GM04504 (cell line): ENCODE measurements around the gene RNF217.
"Not testable (repeated sequence)": the region's sequence is repeated elsewhere in the genome, so short reads cannot be mapped to it uniquely, and the experiment has no call there.

Experiments
- DNase-seq: peaks from one replicate; pipeline ENCODE4 v3.0.0-alpha.2; 2012; ENCODE audit warnings: low read depth

The RNF217 gene, protein sequence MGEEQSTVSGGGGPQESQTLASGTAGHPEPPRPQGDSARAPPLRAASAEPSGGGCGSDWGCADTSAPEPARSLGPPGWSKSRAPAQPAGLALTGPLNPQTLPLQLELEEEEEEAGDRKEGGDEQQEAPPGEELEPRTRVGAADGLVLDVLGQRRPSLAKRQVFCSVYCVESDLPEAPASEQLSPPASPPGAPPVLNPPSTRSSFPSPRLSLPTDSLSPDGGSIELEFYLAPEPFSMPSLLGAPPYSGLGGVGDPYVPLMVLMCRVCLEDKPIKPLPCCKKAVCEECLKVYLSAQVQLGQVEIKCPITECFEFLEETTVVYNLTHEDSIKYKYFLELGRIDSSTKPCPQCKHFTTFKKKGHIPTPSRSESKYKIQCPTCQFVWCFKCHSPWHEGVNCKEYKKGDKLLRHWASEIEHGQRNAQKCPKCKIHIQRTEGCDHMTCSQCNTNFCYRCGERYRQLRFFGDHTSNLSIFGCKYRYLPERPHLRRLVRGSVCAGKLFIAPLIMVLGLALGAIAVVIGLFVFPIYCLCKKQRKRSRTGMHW

GRCh38 chr6:124961777-124962638, at the start of gene RNF217:
TSS of gene RNF217 (plus strand) at chr6:124962437. CDS start at chr6:124962545, 108 bp downstream.
- peak; percentile 28 for DNase-seq

DNA sequence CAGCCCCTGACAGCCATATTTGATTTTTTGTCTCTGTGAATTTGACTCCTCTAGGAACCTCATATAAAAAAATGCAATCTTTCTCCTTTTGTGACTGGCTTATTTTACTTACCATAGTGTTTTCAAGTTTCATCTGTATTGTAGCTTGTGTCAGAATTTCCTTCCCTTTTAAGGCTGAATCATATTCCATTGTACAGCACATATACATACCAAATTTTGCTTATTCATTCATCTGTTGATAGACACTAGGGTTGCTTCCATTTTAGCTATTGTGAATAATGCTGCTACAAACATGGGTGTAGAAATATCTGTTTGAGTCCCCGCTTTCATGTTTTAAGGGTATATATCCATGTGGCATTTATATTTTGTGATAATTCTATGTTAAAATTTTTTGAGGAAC, 49.2 kb upstream of the RNF217 start:
- DNase-seq, result no peak

- no peak for DNase-seq
Observed at GRCh38 chr6:124917769-124918168, 44.5 kb upstream of the RNF217 start.

GRCh38 chr6:124919703-124920102, 42.5 kb upstream of the RNF217 start:
- DNase-seq, result not testable (repeated sequence)

GRCh38 chr6:124924333-124924759, 37.9 kb upstream of the RNF217 start:
- DNase-seq, result no peak

GRCh38 chr6:124926435-124926834, 35.8 kb upstream of the RNF217 start:
- DNase-seq, result no peak

DNA sequence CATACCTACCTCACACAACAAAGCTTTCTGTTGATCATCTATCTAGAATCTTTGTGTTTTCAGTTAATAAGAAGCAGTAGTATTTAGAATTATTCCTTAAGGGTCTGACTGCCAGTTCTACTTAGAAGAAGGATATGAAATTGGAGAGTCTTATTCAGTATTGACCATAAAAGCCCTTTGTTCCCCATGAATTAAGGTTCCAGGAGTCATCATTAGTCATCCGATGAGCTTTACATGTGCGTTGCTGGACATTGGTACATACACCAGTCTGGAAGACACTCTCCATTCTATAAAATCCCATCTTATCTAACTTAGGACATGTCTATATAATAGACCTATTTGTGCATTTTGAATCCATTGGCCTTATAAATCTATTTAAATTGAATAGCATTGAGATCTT, 34.4 kb upstream of the RNF217 start:
- no peak for DNase-seq

- DNase-seq, result no peak
Observed at GRCh38 chr6:124928851-124929250, 33.4 kb upstream of the RNF217 start.

GRCh38 chr6:124937645-124938044, 24.6 kb upstream of the RNF217 start:
- DNase-seq, result no peak

DNA sequence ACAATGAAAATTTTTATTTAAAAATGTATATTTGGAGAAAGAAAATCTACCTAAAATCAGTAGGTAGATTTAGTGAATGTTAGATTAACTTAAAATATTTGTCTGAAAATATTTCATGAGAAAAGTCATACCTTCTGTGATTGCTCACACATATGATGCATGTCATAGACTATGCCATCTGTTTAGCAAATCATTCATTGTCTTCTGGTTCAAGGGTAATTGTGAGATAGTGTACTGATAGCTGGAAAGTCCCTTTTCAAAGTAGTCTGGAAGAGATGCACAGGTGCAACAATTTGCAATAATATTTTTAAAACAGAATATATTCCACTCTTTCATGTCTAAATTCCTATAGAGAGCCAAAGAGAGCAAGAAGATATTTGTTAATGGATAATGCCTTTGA, 21.0 kb upstream of the RNF217 start:
- no peak for DNase-seq

DNA sequence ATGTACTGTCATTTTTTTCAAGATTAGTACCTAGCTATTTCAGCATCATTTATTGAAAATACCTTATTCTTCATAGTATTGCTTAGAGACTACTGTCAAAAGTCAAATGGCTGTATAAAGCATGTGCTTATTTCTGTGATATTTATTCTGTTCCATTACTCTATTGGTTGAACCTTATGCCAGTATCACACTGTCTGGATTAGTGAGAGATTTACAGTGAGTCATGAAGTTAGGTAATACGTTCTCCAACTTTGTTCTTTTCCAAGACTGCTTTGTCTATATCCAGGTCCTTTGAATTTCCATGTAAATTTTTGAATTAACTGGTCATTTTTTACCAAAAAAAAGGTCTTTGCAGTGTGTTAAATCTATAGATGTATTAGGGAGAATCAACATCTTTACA, 18.6 kb upstream of the RNF217 start:
- DNase-seq, result no peak

DNA sequence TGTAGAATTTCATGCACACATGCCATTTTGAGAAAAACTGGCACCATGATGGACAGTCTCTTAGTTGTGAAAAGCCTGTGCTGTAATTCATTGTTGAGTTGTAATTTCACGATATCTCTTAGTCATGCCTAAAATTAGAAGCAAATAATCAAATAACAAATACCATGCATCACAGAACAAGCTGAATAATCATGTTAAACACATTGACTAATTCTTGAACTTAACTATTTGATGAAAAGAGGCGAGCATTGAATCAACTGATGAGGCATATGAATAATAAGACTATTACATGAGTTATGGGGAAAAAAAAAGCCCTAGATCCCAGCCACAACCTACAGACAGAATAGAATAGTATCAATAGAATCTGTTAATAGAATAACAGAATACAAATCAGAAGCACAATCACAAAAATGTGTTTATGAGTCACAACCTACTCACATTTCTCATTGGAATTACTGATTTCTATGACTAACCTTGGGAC, 14.2 kb upstream of the RNF217 start:
- no peak for DNase-seq

DNA sequence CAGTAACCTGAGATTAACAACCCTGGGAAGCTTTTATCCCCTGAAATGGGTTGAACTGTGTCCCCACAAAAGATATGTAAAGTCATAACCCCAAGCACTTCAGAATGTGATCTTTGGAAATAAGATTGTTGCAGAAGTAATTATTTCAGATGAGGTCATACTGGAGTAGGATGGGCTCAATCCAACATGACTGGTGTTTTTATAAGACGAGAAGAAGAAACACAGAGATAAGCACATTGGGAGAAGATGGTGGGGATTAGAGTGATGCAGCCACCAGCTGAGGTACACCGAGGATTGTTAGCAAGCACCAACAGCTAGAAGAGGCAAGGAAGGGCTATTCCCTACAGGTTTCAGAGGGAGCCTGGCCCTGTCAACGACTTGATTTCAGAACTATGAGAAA, 12.5 kb upstream of the RNF217 start:
- no peak for DNase-seq

DNA sequence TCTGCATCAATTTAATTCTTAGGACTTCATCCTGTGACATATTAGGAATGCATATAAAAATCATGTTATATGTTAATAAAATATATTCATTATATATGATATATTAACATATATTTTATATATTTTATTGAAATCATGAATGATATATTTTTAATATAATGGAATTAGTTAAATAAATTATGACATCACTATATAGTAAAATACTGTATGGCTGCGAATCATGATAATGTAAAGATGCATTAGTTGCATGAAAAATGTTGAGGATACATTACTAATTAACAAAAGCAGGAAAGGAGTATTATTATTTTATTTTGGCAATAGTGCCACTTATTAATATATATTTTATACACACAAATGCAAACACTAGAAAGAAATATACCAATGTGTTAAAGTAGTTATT, 8.4 kb upstream of the RNF217 start:
- no peak for DNase-seq

DNA sequence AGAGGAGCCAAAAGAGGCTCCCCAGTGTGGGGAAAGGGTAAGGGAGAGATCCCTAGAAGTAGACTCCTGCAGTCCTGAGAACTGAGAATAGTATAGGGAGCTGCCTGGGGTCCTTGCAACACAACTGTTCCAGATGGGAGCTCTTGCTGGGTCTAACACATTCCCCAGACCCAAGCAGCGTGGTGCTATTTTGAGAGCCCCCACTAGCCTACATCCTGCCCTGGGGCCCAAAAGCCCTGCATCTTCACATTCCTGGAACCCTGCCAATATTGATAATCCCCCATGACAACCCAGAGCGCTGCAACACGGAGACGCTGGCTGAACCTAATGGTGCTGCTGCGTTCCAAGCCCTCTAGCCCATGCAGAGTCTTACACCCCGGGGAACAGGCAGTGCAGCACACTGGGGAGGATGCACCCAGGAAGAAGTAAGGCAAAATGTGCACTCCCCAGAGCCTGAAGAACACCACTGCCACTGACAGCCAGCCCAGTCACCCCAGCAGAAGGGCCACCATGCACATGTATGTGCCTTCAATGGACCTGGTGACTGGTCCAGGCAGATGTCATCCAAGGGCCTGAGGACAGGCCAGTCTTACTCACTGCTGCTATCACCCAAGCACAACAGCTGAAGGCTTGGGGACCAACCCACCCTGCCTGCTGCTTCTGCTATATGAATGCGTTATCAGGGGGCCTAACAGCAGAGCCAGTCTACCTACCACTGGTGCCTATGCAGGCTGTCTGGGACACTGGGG, 7.0 kb upstream of the RNF217 start:
- DNase-seq, result no peak

- no peak for DNase-seq
Observed at GRCh38 chr6:124956018-124956417, 6.2 kb upstream of the RNF217 start.

- no peak for DNase-seq
Observed at GRCh38 chr6:124958149-124958548, 4.1 kb upstream of the RNF217 start.

GRCh38 chr6:124958759-124959354, 3.4 kb upstream of the RNF217 start:
- DNase-seq, result no peak

GRCh38 chr6:124960757-124961463, 1.3 kb upstream of the RNF217 start:
- no peak for DNase-seq

DNA sequence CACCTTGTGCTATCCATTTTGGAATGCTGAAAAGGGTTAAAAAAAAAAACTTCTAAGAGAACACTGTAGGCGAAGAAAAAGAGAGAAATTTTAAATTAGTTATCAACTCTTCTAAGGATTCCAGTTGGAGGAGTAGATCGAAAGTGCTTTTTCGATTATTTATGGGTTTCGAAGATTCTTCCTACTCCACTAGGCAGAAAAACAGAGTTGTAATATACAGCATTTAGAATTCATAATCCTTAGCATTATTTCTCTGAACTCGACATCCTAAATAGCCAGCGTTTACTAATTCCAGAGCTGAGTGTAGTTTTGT, 817 bp upstream of the RNF217 start:
- no peak for DNase-seq
